ENCODE results near the gene PLEKHO2. TPM values are rescaled to one million over a fixed set of nuclear protein-coding genes. Genes with fewer than 3 reads are reported as not detected.

Gene PLEKHO2
- polyA plus RNA-seq, 2 of the 4 experiments (the other 2 are of a cell fraction): 2.8 to 3.9 TPM

GRCh38 chr15:64845831-64846595, 4.3 kb downstream of the PLEKHO2 start (continued):
- TF ChIP-seq, protein P1, sequence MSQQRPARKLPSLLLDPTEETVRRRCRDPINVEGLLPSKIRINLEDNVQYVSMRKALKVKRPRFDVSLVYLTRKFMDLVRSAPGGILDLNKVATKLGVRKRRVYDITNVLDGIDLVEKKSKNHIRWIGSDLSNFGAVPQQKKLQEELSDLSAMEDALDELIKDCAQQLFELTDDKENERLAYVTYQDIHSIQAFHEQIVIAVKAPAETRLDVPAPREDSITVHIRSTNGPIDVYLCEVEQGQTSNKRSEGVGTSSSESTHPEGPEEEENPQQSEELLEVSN (IDR thresholded peaks at IDR 0.05; ENCODE audit: borderline replicate concordance, low read depth): no peak

DNA sequence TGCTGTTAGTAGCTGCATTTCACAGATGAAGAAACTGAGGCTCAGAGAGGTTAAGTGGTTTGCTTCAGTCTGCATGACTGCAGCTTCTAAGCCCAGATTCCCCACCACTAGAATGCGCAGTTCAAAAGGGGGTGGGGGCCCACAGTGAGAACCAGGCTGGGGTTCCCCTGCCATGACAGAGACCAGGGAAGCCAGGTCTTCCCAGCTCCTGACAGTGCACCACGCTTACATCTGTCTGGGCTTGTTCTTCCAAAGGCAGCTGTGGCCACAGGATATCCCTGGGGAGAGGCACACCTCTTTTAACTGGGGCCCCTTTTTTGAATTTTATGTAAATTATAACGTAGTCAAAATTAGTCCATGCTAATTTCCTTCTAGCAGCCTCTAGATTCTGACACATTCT, 5.3 kb downstream of the PLEKHO2 start:
- no peak for ATAC-seq
- FAIRE-seq: no peak
- TF ChIP-seq EHF (CRISPR knock-in tag; IDR thresholded peaks at IDR 0.05): no peak
- no peak overlapping the region for H3K4me2 ChIP-seq
- no peaks in the 10 kb centered on the region for H3K9me3 ChIP-seq
- H3K4me1 ChIP-seq: peaks cover 23% of the 10 kb centered on the region
- no peak overlapping the region for H3K4me3 ChIP-seq
- POLR2A ChIA-PET: no interaction called here
- H3K27ac ChIP-seq: no peak overlapping the region
- 83% methylated on average over 3 of the region's 3 CpGs for WGBS (ENCODE audit: missing lambda C conversion rate)
- CTCF ChIA-PET: interaction anchor here (1.2 to 1.8 kb wide), 5 partner anchors 11 to 37 kb away, joined by 3 to 7 read pairs (median 5); no protein-coding TSS in a partner anchor
- no peak for DNase-seq (ENCODE audit: low read depth in 1 of 2, low spot score in 1 of 2)

- no peak for FAIRE-seq
- 96% methylated on average over 3 of the region's 3 CpGs for WGBS (ENCODE audit: missing lambda C conversion rate)
- Histone ChIP-seq H3K27ac (no peak overlapping the region), H3K9me3 (no peaks in the 10 kb centered on the region), H3K4me1 (peaks cover 24% of the 10 kb centered on the region), H3K4me2 (no peak overlapping the region), H3K4me3 (no peak overlapping the region)
- no peak for TF ChIP-seq CTCF (IDR thresholded peaks at IDR 0.05)
- no peak for TF ChIP-seq JUNB (IDR thresholded peaks at IDR 0.05)
- no peak for TF ChIP-seq HOXA7 (CRISPR knock-in tag; IDR thresholded peaks at IDR 0.05)
- no peak for TF ChIP-seq EP300 (IDR thresholded peaks at IDR 0.05)
- no peak for TF ChIP-seq JUN (IDR thresholded peaks at IDR 0.05)
- no peak for TF ChIP-seq FOSB (CRISPR knock-in tag; IDR thresholded peaks at IDR 0.05)
- TF ChIP-seq REST (IDR thresholded peaks at IDR 0.05): no peak
- TF ChIP-seq MAX (IDR thresholded peaks at IDR 0.05): no peak
- no peak for TF ChIP-seq CHD2 (IDR thresholded peaks at IDR 0.05; ENCODE audit: low read length, partially characterized antibody)
- no peak for TF ChIP-seq ZC3H11A (IDR thresholded peaks at IDR 0.05)
- ChIA-PET POLR2A (no interaction called here), CTCF (interaction anchor here (1.2 to 1.8 kb wide), 4 partner anchors 12 to 38 kb away, joined by 3 to 7 read pairs (median 5); no protein-coding TSS in a partner anchor)
- no peak for DNase-seq (ENCODE audit: low read depth in 1 of 2, low spot score in 1 of 2)
- no peak for ATAC-seq
These were observed 5.7 kb downstream of the PLEKHO2 start for GRCh38 chr15:64847448-64847847.
